AG09309 (cell line): ENCODE measurements around the gene CYP27A1.

Experiments
- DNase-seq: peaks from one replicate; pipeline ENCODE4 v3.0.0-alpha.2; 2010; ENCODE audit warnings: low read depth
- H3K4me3 ChIP-seq: 2 replicates; pipeline ENCODE4 v1.5.1; 2011; ENCODE audit warnings: mild to moderate bottlenecking, low read depth, low read length, moderate library complexity; ENCODE audit not compliant: control insufficient read depth
- TF ChIP-seq, protein P1 (sequence below): IDR thresholded peaks from 2 replicates; pipeline ENCODE4 v1.5.1; 2011; ENCODE audit warnings: mild to moderate bottlenecking, low read depth, low read length, inconsistent platforms; ENCODE audit not compliant: insufficient read depth, control insufficient read depth; ENCODE audit errors: missing control alignments

Gene CYP27A1

GRCh38 chr2:218744615-218745014 lies 37.3 kb upstream of the CYP27A1 start:
- TF ChIP-seq, protein P1, sequence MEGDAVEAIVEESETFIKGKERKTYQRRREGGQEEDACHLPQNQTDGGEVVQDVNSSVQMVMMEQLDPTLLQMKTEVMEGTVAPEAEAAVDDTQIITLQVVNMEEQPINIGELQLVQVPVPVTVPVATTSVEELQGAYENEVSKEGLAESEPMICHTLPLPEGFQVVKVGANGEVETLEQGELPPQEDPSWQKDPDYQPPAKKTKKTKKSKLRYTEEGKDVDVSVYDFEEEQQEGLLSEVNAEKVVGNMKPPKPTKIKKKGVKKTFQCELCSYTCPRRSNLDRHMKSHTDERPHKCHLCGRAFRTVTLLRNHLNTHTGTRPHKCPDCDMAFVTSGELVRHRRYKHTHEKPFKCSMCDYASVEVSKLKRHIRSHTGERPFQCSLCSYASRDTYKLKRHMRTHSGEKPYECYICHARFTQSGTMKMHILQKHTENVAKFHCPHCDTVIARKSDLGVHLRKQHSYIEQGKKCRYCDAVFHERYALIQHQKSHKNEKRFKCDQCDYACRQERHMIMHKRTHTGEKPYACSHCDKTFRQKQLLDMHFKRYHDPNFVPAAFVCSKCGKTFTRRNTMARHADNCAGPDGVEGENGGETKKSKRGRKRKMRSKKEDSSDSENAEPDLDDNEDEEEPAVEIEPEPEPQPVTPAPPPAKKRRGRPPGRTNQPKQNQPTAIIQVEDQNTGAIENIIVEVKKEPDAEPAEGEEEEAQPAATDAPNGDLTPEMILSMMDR, result no peak
- DNase-seq, result no peak

DNA sequence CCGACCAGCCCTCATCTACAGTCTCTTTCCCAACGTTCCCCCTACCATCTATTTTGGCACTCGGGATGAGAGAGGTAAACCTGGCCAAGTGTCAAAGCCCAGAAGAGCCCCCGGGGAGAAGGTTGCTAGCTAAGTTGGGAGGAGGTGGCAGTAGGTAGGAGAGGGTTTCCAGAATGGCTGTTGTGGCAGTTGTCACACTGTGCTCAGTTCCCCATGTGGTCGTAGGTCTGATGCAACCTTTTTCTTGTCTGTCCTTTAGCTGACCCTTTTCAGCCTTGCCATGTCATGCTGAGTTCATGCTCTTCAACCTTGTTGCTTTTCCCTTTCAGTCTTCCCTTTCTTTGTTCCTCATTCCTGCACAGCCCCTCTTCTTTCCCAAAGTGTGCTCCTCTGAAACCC lies 36.8 kb upstream of the CYP27A1 start:
- no peak for DNase-seq

More at GRCh38 chr2:218744615-218745014, 37.3 kb upstream of the CYP27A1 start:
- no peak overlapping the region for H3K4me3 ChIP-seq

DNA sequence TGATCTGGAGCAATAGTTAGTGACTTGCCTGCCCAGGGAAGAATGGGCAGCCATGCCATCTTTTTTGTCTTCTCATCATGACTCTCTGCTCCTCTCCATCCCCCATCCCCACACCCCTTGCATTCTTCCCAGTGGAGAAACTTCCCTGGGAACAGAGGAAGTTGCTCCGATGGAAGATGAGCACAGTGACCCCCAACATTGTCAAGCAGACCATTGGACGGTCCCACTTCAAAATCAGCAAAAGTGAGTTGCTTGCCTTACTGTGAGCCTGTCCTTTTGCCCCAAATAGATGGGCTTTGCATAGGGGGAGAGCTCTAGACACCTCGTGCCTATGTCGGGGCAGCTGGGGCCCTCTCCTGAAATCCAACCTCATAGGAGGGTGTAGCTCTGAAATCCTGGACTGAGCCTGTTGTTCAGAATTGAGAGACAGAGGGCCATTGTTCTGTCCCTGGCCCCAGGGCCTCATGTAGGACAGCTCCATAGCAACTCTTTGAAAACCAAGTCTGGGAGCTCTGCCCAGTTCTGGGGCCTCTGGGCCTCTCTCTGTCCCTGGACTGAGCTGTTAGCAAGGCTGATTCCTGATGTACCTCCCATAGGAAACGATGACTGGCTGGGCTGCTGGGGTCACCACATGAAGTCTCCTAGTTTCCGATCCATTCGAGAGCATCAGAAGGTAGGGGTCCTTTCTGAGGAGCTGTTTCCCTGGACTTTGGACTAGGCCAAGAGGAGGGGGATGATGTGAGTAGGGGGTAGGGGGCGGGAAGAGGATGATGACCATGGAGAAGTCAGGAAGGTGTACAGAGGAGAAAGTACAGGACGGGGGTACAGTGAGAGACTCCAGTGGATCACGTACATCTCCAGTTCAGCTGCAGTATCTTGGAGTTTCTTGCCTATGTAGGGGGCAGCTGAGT lies 36.1 kb upstream of the CYP27A1 start:
- no peak for DNase-seq
- TF ChIP-seq, protein P1, result no peak

More for the DNA sequence above, 36.8 kb upstream of the CYP27A1 start:
- TF ChIP-seq, protein P1, result no peak
- H3K4me3 ChIP-seq, result no peak overlapping the region

GRCh38 chr2:218746470-218746795 lies 35.5 kb upstream of the CYP27A1 start:
- H3K4me3 ChIP-seq, result no peak overlapping the region
- TF ChIP-seq, protein P1, result no peak
- no peak for DNase-seq

More for the DNA sequence above, 36.1 kb upstream of the CYP27A1 start:
- no peak overlapping the region for H3K4me3 ChIP-seq

DNA sequence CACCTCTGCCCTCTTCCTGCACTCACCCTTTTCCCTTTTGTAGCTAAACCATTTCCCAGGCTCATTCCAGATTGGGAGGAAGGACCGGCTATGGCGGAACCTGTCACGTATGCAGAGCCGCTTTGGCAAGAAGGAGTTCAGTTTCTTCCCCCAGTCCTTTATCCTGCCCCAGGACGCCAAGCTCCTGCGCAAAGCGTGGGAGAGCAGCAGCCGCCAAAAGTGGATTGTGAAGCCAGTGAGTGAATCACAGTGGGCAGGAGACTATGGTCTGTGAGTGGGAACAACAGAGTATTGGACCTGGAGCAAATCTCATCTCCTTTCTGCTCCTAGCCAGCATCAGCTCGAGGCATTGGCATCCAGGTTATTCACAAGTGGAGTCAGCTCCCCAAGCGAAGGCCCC lies 35.0 kb upstream of the CYP27A1 start:
- no peak for DNase-seq
- no peak overlapping the region for H3K4me3 ChIP-seq
- TF ChIP-seq, protein P1, result no peak

DNA sequence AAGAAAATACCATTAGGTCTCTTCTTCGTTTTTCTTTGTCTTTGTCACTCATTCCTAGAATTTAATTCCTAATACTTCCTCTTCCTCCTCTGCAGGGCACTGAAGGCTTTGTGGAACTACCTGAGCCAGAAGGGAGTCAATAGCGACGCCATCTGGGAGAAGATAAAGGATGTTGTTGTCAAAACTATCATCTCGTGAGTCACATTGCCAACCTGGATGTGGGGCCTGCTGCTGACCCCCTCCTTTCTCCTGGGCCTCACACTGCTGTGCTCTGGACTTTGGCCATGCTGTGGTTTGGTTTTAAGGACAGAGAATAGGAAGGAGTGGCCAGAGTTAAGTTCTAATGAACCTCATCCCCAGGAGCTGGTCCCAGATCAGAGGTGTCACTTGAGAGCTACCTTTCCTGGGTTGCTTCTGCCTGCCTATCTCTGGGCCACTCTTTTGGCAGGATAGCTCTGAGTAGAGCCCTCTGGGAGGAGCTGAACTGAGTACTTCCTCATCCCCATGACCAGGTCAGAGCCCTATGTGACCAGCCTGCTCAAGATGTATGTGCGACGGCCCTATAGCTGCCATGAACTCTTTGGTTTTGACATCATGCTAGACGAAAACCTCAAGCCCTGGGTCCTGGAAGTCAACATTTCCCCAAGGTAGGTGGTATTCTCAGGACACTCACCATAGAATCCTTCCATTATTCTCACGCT lies 33.1 kb upstream of the CYP27A1 start:
- TF ChIP-seq, protein P1, result no peak
- no peak overlapping the region for H3K4me3 ChIP-seq
- DNase-seq, result no peak
